HG03442 (cell line): ENCODE results near the gene ATP6V1B1.

Experiments used
- ATAC-seq: cut with Tn5 transposase; IDR thresholded peaks from one replicate; pipeline ENCODE4 v1.9.1; 2021; ENCODE audit warnings: mild to moderate bottlenecking, moderate library complexity; ENCODE audit not compliant: unreplicated experiment

ATP6V1B1 gene

GRCh38 chr2:70935468-70936164 is at the start of gene ATP6V1B1:
ATP6V1B1 (plus strand) TSS chr2:70935900; CDS start chr2:70935955, 55 bp downstream.
- no peak for ATAC-seq

DNA sequence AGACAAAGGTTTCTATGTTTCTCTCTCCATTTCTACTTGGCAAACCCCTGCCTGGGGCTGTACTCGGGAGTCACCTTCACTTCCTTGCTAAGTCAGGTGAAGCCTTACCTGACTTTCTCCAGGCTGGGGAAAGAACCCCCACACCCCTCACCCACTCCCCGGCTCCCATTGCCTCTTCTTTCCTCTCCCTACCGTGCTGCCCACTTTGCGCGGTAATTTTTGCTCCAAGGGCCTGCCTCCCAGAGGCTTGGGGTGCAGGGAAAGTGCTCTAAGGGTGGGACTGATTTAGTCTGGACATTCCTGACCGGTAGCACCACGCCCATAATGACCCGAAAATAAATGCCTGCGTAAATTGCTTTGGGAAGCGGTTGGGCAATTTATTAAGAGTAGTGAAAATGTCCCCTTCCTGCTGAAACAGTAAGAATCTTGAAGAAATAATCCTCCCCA is 49.1 kb upstream of the ATP6V1B1 start:
- ATAC-seq = no peak

- no peak for ATAC-seq
Observed at GRCh38 chr2:70887208-70887549, 48.5 kb upstream of the ATP6V1B1 start.

- ATAC-seq = no peak
Observed at GRCh38 chr2:70887550-70888246, 48.0 kb upstream of the ATP6V1B1 start.

GRCh38 chr2:70888366-70888922 is 47.3 kb upstream of the ATP6V1B1 start:
- no peak for ATAC-seq

- ATAC-seq = no peak
Observed at GRCh38 chr2:70888923-70889715, 46.6 kb upstream of the ATP6V1B1 start.

GRCh38 chr2:70889716-70890037 is 46.0 kb upstream of the ATP6V1B1 start:
- no peak for ATAC-seq

- no peak for ATAC-seq
Observed at GRCh38 chr2:70890469-70891065, 45.1 kb upstream of the ATP6V1B1 start.

DNA sequence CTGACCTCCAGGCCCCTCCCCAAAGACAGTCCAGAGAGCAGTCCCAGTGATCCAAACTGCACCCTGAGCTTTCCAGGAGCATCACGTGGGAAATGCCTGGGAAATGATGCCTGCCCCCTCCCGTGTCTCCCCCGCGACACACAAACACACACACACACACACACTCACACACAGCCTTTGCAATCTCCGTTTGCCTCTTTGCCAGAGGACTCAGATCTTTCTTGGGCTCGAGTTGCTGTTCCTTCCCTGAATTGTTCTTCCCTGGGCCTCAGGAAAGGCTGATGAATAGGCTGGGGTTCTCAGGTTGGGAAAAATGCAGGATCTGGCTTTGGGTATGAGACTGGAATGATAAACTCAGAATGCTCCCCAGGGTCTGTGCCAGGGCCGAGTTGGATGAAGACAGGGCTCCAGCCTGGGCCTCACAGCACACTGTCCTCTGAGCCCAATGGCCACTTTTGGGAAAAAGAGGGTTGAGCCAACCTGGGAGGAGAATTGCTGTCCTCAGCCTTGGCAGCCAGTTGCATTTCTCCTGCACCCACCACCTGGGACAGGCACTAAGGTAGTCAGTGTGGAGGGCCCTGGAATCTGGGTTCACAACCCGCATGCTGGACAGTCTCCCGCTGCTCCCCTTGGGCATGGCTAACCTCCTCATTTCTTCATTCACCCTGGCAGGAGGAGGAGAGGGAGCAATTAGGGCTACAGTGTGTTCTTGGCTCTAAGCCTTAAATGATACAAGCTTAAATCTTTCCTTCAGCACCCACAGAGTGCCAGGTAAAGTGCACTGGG is 43.9 kb upstream of the ATP6V1B1 start:
- ATAC-seq = no peak

DNA sequence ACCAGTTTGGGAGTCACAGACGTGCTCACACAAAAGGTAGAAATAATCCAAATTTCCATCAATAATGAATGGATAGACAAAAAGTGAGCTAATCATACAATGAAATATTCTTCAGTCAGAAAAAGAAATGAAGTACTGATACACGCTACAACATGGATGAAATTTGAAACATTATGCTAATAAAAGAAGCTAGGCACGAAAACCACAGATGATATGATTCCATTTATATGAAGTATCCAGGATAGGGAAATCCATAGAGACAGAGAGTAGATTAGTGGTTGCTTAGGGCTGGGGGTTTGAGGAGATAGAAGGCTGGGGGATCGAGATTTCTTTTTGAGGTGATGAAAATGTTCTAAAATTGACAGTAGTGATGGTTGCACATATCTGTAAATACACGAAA is 43.0 kb upstream of the ATP6V1B1 start:
- ATAC-seq = no peak

- no peak for ATAC-seq
Observed at GRCh38 chr2:70893186-70893585, 42.5 kb upstream of the ATP6V1B1 start.

DNA sequence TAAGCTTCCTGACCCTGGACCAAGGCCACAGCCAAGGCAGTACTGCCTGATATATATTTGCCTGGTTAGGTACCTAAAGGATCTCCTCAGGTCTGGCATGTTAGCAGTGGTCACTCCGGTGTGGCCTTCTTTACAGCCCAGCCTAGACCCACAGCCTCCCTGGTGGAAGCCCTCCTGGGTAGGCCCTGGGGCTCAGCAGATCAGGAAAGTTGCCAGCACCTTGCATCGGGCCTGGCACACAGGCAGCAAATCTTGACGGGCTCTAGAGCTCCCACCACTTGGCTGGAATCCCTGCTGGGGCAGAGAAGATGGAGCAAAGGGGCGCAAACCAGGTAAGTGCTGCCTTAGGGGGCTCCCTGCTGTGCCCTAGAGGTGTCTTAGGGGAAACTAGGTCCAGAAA is 40.9 kb upstream of the ATP6V1B1 start:
- ATAC-seq = no peak

- no peak for ATAC-seq
Observed at GRCh38 chr2:70895249-70895648, 40.5 kb upstream of the ATP6V1B1 start.

- ATAC-seq = no peak
Observed at GRCh38 chr2:70895998-70896764, 39.5 kb upstream of the ATP6V1B1 start.

- ATAC-seq = no peak
Observed at GRCh38 chr2:70896765-70897202, 38.9 kb upstream of the ATP6V1B1 start.

DNA sequence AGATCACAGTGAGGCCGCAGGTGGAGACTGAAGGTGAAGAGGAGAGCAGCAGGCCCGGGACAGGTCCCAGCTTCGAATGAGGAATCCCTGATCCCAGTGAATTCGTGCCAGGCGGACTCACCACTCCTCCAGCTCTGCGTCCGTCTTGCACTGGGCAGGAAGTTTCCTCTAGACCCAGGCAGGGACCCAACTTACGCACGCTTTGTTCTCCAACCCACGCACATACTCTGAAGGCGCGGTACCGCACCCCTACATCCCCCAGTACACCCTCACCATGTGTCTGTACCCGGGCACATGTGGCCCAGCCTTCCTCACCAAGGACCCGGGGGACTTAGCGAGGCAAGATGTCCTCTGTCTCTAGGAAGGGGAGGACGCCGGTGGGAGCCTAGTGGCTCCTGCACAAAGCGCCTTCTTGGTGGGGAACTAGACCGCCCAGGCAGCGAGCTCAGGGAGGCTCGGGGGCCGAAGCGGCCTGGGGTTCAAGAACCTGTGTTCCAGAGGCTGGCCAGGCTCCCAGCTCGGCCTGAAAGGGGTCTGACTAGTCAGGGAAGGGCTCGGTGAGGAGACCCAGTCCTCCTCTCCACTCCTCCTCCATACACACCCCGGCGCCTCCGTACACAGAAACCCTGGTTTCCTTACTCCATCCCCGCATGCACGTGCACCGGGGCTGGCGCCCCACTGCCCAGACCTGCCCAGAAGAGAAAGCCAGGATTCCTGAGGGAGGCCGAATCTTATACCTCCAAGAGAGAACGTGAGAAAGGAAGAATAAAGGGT is 38.3 kb upstream of the ATP6V1B1 start:
- no peak for ATAC-seq

- ATAC-seq = no peak
Observed at GRCh38 chr2:70897977-70898226, 37.8 kb upstream of the ATP6V1B1 start.

DNA sequence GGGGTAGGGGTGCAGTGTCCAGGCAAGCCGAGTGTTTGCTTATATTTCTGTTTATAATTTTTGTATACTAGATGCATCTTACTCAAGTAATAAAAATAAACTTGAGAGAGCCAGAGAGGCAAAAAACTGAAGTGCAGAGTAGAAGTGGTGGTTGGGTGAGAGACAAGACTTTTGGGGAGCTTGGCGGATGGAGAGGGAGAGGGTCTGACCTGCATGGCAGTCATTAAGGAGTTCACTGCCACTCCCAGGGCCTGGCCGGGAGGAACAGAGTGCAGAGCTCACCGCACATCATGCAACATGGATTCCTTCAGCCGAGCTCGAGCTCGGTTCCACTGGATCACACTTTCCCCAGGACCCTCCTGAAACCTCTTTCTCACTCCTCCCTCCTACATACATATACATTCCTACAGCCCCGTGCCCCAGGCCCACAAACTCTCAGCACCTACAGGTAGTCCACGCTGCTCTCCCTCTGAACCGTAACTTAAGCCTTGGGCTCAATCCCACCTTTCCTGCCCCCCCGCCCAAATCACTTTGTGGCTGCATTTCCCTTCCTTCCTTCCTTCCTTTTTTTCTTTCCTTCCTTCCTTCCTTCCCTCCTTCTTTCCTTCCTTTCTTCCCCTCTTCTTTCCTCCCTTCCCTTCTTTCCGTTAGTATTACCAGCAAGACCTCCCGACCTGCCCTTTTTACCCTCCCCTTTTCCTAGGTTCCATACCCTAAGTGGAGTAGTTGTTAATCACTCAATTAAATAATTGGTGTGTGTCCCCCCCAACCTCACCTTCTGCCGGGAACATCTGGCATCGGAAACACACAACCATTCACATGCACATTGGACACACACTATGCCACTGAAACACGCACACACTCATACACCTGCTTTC is 37.1 kb upstream of the ATP6V1B1 start:
- ATAC-seq = no peak
